MM.1S (cell line): ENCODE results near the gene VTA1.

Experiments
- DNase-seq: peaks from one replicate; pipeline ENCODE4 v3.0.0-alpha.2; 2015
- H2AFZ ChIP-seq: fragments of 300-600 bp; sonication (generic); 2 replicates; pipeline ENCODE4 v1.6.0; 2016; ENCODE audit warnings: antibody characterized with exemption, low read length
- H3F3A ChIP-seq: fragments of 300-600 bp; sonication (generic); 2 replicates; pipeline ENCODE4 v1.6.1; 2016; ENCODE audit warnings: mild to moderate bottlenecking, antibody characterized with exemption, low read length, moderate library complexity, mixed read lengths; ENCODE audit not compliant: insufficient read depth
- H3K27ac ChIP-seq: fragments of 300-600 bp; sonication (generic); 2 replicates; pipeline ENCODE4 v1.5.1; 2016; ENCODE audit warnings: mild to moderate bottlenecking, low read length
- H3K27me3 ChIP-seq: fragments of 300-600 bp; sonication (generic); replicated peaks from 2 replicates; pipeline ENCODE4 v1.6.0; 2016; ENCODE audit warnings: low read length; ENCODE audit not compliant: insufficient read depth
- H3K36me3 ChIP-seq: fragments of 300-600 bp; sonication (generic); replicated peaks from 2 replicates; pipeline ENCODE4 v1.6.1; 2016; ENCODE audit warnings: mild to moderate bottlenecking, low read length, mixed read lengths; ENCODE audit not compliant: insufficient read depth
- H3K4me1 ChIP-seq: fragments of 300-600 bp; sonication (generic); 2 replicates; pipeline ENCODE4 v1.6.1; 2016; ENCODE audit warnings: low read length, mixed read lengths
- H3K4me2 ChIP-seq: fragments of 300-600 bp; sonication (generic); 2 replicates; pipeline ENCODE4 v1.6.0; 2016; ENCODE audit warnings: low read depth, low read length
- H3K4me3 ChIP-seq: fragments of 300-600 bp; sonication (generic); 2 replicates; pipeline ENCODE4 v1.5.1; 2016; ENCODE audit warnings: low read length, mixed read lengths
- H3K79me2 ChIP-seq: fragments of 300-600 bp; sonication (generic); 2 replicates; pipeline ENCODE4 v1.6.1; 2016; ENCODE audit warnings: mixed run types, low read length, mixed read lengths
- H3K9ac ChIP-seq: fragments of 300-600 bp; sonication (generic); 2 replicates; pipeline ENCODE4 v1.6.1; 2016; ENCODE audit warnings: low read length, mixed read lengths
- H3K9me2 ChIP-seq: fragments of 300-600 bp; sonication (generic); replicated peaks from 2 replicates; pipeline ENCODE4 v1.6.1; 2016; ENCODE audit warnings: mild to moderate bottlenecking, low read length, mixed read lengths; ENCODE audit not compliant: insufficient read depth
- H3K9me3 ChIP-seq: fragments of 300-600 bp; sonication (generic); replicated peaks from 2 replicates; pipeline ENCODE4 v1.6.1; 2016; ENCODE audit warnings: mild to moderate bottlenecking, low read length, mixed read lengths; ENCODE audit not compliant: insufficient read depth
- H4K20me1 ChIP-seq: fragments of 300-600 bp; sonication (generic); 2 replicates; pipeline ENCODE4 v1.6.1; 2016; ENCODE audit warnings: mild to moderate bottlenecking, low read length, moderate library complexity, mixed read lengths; ENCODE audit not compliant: insufficient read depth
- CTCF ChIP-seq: fragments of 300-600 bp; sonication (generic); IDR thresholded peaks from 2 replicates; pipeline ENCODE4 v1.5.1; 2016; ENCODE audit warnings: antibody characterized with exemption, low read length, mixed read lengths
- EZH2 ChIP-seq: fragments of 300-600 bp; sonication (generic); optimal IDR thresholded peaks from 2 replicates; pipeline ENCODE3; 2017; ENCODE audit warnings: low read depth, mild to moderate bottlenecking, antibody characterized with exemption, low read length, mixed read lengths
- EZH2phosphoT487 ChIP-seq: fragments of 300-600 bp; sonication (generic); IDR thresholded peaks from 2 replicates; pipeline ENCODE4 v1.6.1; 2018; ENCODE audit warnings: antibody characterized with exemption, low read length

Gene VTA1

GRCh38 chr6:142152746-142153145 is 5.7 kb downstream of the VTA1 start:
- Histone ChIP-seq H3K27me3 (no peaks in the 10 kb centered on the region), H3K9me3 (no peaks in the 10 kb centered on the region), H3K4me1 (peaks cover 9% of the 10 kb centered on the region), H3K4me2 (no peak overlapping the region), H3K4me3 (no peak overlapping the region), H3K79me2 (peaks cover 98% of the 10 kb centered on the region), H3K36me3 (no peaks in the 10 kb centered on the region), H3K9ac (no peak overlapping the region), H2AFZ (no peak overlapping the region), H3K27ac (no peak overlapping the region), H4K20me1 (peaks cover 7% of the 10 kb centered on the region; the same call in 1 of the 2 replicates), H3K9me2 (no peaks in the 10 kb centered on the region), H3F3A (no peaks in the 10 kb centered on the region)
- no peak for DNase-seq
- TF ChIP-seq EZH2 (no peak), CTCF (no peak), EZH2phosphoT487 (no peak)

GRCh38 chr6:142153196-142153595 is 6.1 kb downstream of the VTA1 start:
- DNase-seq = no peak
- no peaks in the 10 kb centered on the region for H3F3A ChIP-seq
- no peak overlapping the region for H2AFZ ChIP-seq
- H3K4me3 ChIP-seq = no peak overlapping the region
- no peak for TF ChIP-seq EZH2phosphoT487
- TF ChIP-seq CTCF = no peak
- TF ChIP-seq EZH2 = no peak
- H3K9me3 ChIP-seq = no peaks in the 10 kb centered on the region
- no peak overlapping the region for H3K4me2 ChIP-seq
- H3K36me3 ChIP-seq = no peaks in the 10 kb centered on the region
- peaks cover 7% of the 10 kb centered on the region; the same call in 1 of the 2 replicates for H4K20me1 ChIP-seq
- no peaks in the 10 kb centered on the region for H3K27me3 ChIP-seq
- H3K79me2 ChIP-seq = peaks cover 98% of the 10 kb centered on the region
- no peak overlapping the region for H3K9ac ChIP-seq
- H3K4me1 ChIP-seq = peaks cover 6% of the 10 kb centered on the region
- H3K27ac ChIP-seq = no peak overlapping the region
- H3K9me2 ChIP-seq = no peaks in the 10 kb centered on the region

GRCh38 chr6:142154336-142154735 is 7.3 kb downstream of the VTA1 start:
- H3K4me3 ChIP-seq = no peak overlapping the region
- H3K4me1 ChIP-seq = no peaks in the 10 kb centered on the region
- no peak overlapping the region for H3K9ac ChIP-seq
- H3K27ac ChIP-seq = no peak overlapping the region
- no peak for DNase-seq
- peaks cover 7% of the 10 kb centered on the region; the same call in 1 of the 2 replicates for H4K20me1 ChIP-seq
- no peak for TF ChIP-seq EZH2phosphoT487
- TF ChIP-seq CTCF = no peak
- no peak for TF ChIP-seq EZH2
- H3K4me2 ChIP-seq = no peak overlapping the region
- H3K9me3 ChIP-seq = no peaks in the 10 kb centered on the region
- H3K36me3 ChIP-seq = no peaks in the 10 kb centered on the region
- H2AFZ ChIP-seq = no peak overlapping the region
- no peaks in the 10 kb centered on the region for H3K9me2 ChIP-seq
- no peaks in the 10 kb centered on the region for H3K27me3 ChIP-seq
- peaks cover 95% of the 10 kb centered on the region for H3K79me2 ChIP-seq
- H3F3A ChIP-seq = no peaks in the 10 kb centered on the region
